Bronchial epithelial cell (primary cell): Measurements from ENCODE around the gene KCNK3. TPM values are rescaled to one million over a fixed set of nuclear protein-coding genes. Genes with fewer than 3 reads are reported as not detected.
A peak's percentile ranks its signal among the peaks of the same experiment; 100 is the strongest.

ENCODE experiments used
- DNase-seq: peaks from one replicate; pipeline ENCODE4 v3.0.0-alpha.2; 2010; ENCODE audit warnings: low read depth
- FAIRE-seq: peaks from 2 replicates; lab custom pipeline; 2011; peaks lifted over from hg19 to GRCh38; lab: Jason Lieb, UNC
- H3K27me3 ChIP-seq: 2 replicates; pipeline ENCODE4 v1.5.1; 2011; ENCODE audit warnings: low read length; ENCODE audit not compliant: control insufficient read depth, insufficient read depth
- H3K36me3 ChIP-seq: 2 replicates; pipeline ENCODE4 v1.5.1; 2011; ENCODE audit warnings: low read length; ENCODE audit not compliant: control insufficient read depth, insufficient read depth
- H3K4me3 ChIP-seq: 2 replicates; pipeline ENCODE4 v1.5.1; 2011; ENCODE audit warnings: mild to moderate bottlenecking, low read depth, low read length, control low read depth
- CTCF ChIP-seq: IDR thresholded peaks from 2 replicates; pipeline ENCODE4 v1.5.1; 2011; ENCODE audit warnings: mild to moderate bottlenecking, moderate library complexity, low read length, control low read depth, inconsistent platforms; ENCODE audit not compliant: insufficient read depth, severe bottlenecking
- total RNA-seq: library from RNA; depleted of rRNA; stranded (reverse); fragments of >200 nt; gene quantifications from 2 replicates; pipeline ENCODE4 v1.2.1, GENCODE V29; 2014

Gene KCNK3
- total RNA-seq, 1 donor from 2014 or later: not detected

GRCh38 chr2:26701596-26701995, 9.1 kb downstream of the KCNK3 start:
- Histone ChIP-seq H3K27me3 (no peaks in the 10 kb centered on the region), H3K4me3 (no peak overlapping the region), H3K36me3 (no peaks in the 10 kb centered on the region)
- DNase-seq (no peak), FAIRE-seq (no peak)
- TF ChIP-seq CTCF: no peak

- FAIRE-seq (no peak), DNase-seq (no peak)
- no peaks in the 10 kb centered on the region for H3K36me3 ChIP-seq
- no peak overlapping the region for H3K4me3 ChIP-seq
- no peak for TF ChIP-seq CTCF
- H3K27me3 ChIP-seq: no peaks in the 10 kb centered on the region
Observed at GRCh38 chr2:26702025-26702424, 9.5 kb downstream of the KCNK3 start.

DNA sequence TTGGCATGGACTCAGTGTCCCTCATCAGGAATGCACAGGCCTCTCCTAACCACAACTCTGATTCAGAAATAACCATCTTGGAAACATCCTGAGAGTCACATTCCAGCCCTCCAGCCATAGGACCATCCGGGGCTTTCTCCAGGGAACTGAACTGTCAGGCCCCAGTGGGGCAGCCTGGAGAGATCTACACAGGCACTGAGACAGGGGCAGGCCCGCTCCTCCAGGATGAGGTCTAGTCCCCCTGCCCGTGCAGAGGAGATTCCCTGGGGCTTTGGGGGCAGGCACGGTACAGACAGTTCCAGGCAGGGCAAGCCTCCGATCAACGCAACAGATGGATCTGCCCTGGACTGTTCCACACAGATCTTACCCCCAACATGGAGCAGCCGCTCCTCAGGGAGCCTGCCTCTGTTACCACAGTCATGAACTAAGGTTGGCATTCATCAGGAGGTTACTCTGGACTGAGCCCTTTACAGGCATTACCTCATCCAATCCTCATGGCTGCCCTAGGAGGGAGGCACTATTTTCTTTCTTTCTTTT, 12.0 kb downstream of the KCNK3 start:
- H3K27me3 ChIP-seq: no peaks in the 10 kb centered on the region
- peak; percentile 23 for DNase-seq
- H3K36me3 ChIP-seq: no peaks in the 10 kb centered on the region
- TF ChIP-seq CTCF: no peak
- no peak for FAIRE-seq
- no peak overlapping the region for H3K4me3 ChIP-seq

DNA sequence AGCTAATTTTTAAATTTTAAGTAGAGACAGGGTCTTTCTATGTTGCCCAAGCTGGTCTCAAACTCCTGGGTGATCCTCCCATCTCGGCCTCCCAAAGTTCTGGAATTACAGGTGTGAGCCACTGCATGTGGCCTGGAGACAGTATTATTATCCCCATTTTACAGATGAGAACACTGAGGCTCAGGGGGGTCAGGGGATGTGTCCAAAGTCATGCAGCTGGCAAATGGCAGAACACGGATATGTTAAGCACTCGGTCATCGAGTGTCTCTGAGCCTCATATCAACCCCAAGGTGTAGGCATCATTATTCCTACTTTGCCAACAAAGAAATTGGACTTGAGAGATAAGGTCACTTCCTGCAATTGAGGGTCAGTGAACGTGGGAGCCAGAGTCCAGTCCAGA, 12.6 kb downstream of the KCNK3 start:
- DNase-seq: no peak
- TF ChIP-seq CTCF: no peak
- Histone ChIP-seq H3K36me3 (no peaks in the 10 kb centered on the region), H3K27me3 (no peaks in the 10 kb centered on the region), H3K4me3 (no peak overlapping the region)
- no peak for FAIRE-seq

GRCh38 chr2:26706093-26706492, 13.6 kb downstream of the KCNK3 start:
- Histone ChIP-seq H3K27me3 (no peaks in the 10 kb centered on the region), H3K36me3 (no peaks in the 10 kb centered on the region), H3K4me3 (no peak overlapping the region)
- no peak for TF ChIP-seq CTCF
- no peak for FAIRE-seq
- no peak for DNase-seq

DNA sequence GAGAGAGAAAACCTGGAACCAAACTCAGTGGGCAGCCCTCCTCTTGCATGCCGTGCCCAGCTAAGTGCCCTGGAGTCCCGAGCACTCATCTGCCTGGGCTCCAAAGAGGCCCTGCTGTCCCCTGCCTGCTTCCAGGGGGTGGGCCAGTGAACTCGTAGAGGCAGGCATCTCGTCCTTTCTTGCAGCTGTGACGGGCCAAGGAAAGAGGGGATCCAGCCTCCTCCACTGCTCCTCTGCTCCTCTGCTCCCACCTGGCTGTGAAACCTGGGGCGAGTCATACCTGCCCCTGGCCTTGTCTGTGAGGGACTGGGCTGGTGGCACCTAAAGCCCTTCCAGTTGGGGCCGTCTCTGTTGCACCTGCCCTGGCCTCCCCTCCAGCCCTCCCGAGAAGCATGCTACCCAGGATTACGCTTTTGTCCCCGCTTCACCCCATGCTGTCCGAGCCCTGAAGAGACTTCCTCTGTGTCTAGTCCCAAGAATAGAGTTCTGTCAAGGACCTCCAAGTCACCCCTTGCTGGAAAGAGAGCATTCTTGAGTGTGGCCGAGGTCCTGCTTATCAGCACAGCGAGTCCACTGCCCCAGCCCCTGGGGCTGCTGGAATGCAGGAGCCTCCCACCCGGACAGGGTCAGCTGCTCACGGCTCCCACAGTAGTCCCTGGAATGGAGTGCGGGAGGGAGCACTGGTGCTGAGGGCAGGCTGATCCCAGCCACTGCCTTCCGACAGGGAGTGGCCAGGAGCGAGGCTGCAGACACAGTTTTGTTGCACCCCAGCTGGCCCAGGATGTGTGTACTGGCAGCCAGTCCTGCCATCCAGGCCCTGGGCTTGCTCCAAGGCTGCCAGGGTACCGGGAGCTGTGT, 14.3 kb downstream of the KCNK3 start:
- DNase-seq (no peak), FAIRE-seq (no peak)
- Histone ChIP-seq H3K27me3 (no peaks in the 10 kb centered on the region), H3K4me3 (no peak overlapping the region), H3K36me3 (no peaks in the 10 kb centered on the region)
- no peak for TF ChIP-seq CTCF
